NK-92 treated with Interleukin-12 subunit alpha and Interleukin-12 subunit beta, amount 100 ng/mL, for 24 hours (cell line): ENCODE data around the gene THAP7.

Experiments used
- DNase-seq: peaks from one replicate; lab custom pipeline; 2025; lab: John Stamatoyannopoulos, UW

Gene THAP7

GRCh38 chr22:21031545-21032036, 29.7 kb upstream of the THAP7 start:
- no peak for DNase-seq

- DNase-seq, result no peak
Observed at GRCh38 chr22:21030621-21031544, 29.0 kb upstream of the THAP7 start.

- DNase-seq, result no peak
Observed at GRCh38 chr22:21030032-21030431, 28.1 kb upstream of the THAP7 start.

GRCh38 chr22:21029486-21030025, 27.6 kb upstream of the THAP7 start:
- no peak for DNase-seq

GRCh38 chr22:21028277-21029251, 26.6 kb upstream of the THAP7 start:
- no peak for DNase-seq

GRCh38 chr22:21026783-21027692, 25.1 kb upstream of the THAP7 start:
- DNase-seq, result no peak

GRCh38 chr22:21025763-21026755, 24.1 kb upstream of the THAP7 start:
- DNase-seq, result no peak

- DNase-seq, result peak; percentile 21
Observed at GRCh38 chr22:21025266-21025665, 23.3 kb upstream of the THAP7 start.

- no peak for DNase-seq
Observed at GRCh38 chr22:21022955-21023614, 21.2 kb upstream of the THAP7 start.

GRCh38 chr22:21022507-21022906, 20.6 kb upstream of the THAP7 start:
- no peak for DNase-seq

GRCh38 chr22:21020802-21021429, 19.0 kb upstream of the THAP7 start:
- no peak for DNase-seq

GRCh38 chr22:21018314-21018713, 16.4 kb upstream of the THAP7 start:
- no peak for DNase-seq

- no peak for DNase-seq
Observed at GRCh38 chr22:21016644-21017420, 14.9 kb upstream of the THAP7 start.

- DNase-seq, result no peak
Observed at GRCh38 chr22:21015466-21016006, 13.6 kb upstream of the THAP7 start.

GRCh38 chr22:21014726-21015465, 13.0 kb upstream of the THAP7 start, which contains the start of gene P2RX6:
Gene P2RX6, plus strand, starts transcription at chr22:21015165. Its CDS starts 10 bp downstream, at chr22:21015175.
- no peak for DNase-seq

- no peak for DNase-seq
Observed at GRCh38 chr22:21014202-21014725, 12.3 kb upstream of the THAP7 start.
